AG04450 (cell line): ENCODE measurements around the gene MTHFD1L. TPM values are rescaled to one million over a fixed set of nuclear protein-coding genes. Genes with fewer than 3 reads are reported as not detected.

Source experiments
- CTCF ChIA-PET: fragments of 300-600, 350-600 bp; formaldehyde crosslinking; extraction: SDS; loops from one replicate; lab custom pipeline; 2022; ENCODE audit warnings: antibody characterized with exemption, inconsistent platforms; lab: Charles Lee
- POLR2A ChIA-PET: fragments of 350-600 bp; formaldehyde crosslinking; extraction: SDS; loops from one replicate; lab custom pipeline; 2021; ENCODE audit warnings: antibody characterized with exemption, inconsistent platforms; lab: Yijun Ruan, JAX
- DNase-seq: peaks from one replicate; pipeline ENCODE4 v3.0.0-alpha.2; 2011; ENCODE audit warnings: low read depth, low spot score
- H3K27ac ChIP-seq: one replicate; pipeline ENCODE4 v1.5.1; 2012; ENCODE audit warnings: low read depth, low read length, control low read depth
- H3K27me3 ChIP-seq: one replicate; pipeline ENCODE4 v1.6.0; 2012; ENCODE audit warnings: low read length; ENCODE audit not compliant: control insufficient read depth, insufficient read depth
- H3K4me3 ChIP-seq: 2 replicates; pipeline ENCODE4 v1.5.1; 2011; ENCODE audit warnings: mild to moderate bottlenecking, low read depth, low read length, control low read depth
- H3K9me3 ChIP-seq: 2 replicates; pipeline ENCODE4 v1.5.1; 2012; ENCODE audit warnings: low read length; ENCODE audit not compliant: control insufficient read depth, insufficient read depth
- polyA plus RNA-seq: library from polyadenylated mRNA; depleted of rRNA; stranded (reverse); fragments of >200 nt; gene quantifications from 2 replicates; pipeline ENCODE4 v1.2.3, GENCODE V29; 2011
- TF ChIP-seq, protein P1 (sequence below): IDR thresholded peaks from 2 replicates; pipeline ENCODE4 v1.5.1; 2011; ENCODE audit warnings: low read depth, low read length, control low read depth, inconsistent platforms

Gene MTHFD1L
- polyA plus RNA-seq, 1 experiment = 69.1 TPM

GRCh38 chr6:151063842-151064647 lies 198.5 kb downstream of the MTHFD1L start:
- TF ChIP-seq, protein P1, sequence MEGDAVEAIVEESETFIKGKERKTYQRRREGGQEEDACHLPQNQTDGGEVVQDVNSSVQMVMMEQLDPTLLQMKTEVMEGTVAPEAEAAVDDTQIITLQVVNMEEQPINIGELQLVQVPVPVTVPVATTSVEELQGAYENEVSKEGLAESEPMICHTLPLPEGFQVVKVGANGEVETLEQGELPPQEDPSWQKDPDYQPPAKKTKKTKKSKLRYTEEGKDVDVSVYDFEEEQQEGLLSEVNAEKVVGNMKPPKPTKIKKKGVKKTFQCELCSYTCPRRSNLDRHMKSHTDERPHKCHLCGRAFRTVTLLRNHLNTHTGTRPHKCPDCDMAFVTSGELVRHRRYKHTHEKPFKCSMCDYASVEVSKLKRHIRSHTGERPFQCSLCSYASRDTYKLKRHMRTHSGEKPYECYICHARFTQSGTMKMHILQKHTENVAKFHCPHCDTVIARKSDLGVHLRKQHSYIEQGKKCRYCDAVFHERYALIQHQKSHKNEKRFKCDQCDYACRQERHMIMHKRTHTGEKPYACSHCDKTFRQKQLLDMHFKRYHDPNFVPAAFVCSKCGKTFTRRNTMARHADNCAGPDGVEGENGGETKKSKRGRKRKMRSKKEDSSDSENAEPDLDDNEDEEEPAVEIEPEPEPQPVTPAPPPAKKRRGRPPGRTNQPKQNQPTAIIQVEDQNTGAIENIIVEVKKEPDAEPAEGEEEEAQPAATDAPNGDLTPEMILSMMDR = no peak
- H3K27ac ChIP-seq = no peak overlapping the region
- H3K9me3 ChIP-seq = no peaks in the 10 kb centered on the region
- ChIA-PET CTCF (interaction anchor here (1.3 to 3.5 kb wide), 2 partner anchors 49 to 260 kb away, joined by 4 to 14 read pairs; no protein-coding TSS in a partner anchor), POLR2A (no interaction called here)
- DNase-seq = no peak
- H3K4me3 ChIP-seq = no peak overlapping the region
- H3K27me3 ChIP-seq = no peaks in the 10 kb centered on the region

DNA sequence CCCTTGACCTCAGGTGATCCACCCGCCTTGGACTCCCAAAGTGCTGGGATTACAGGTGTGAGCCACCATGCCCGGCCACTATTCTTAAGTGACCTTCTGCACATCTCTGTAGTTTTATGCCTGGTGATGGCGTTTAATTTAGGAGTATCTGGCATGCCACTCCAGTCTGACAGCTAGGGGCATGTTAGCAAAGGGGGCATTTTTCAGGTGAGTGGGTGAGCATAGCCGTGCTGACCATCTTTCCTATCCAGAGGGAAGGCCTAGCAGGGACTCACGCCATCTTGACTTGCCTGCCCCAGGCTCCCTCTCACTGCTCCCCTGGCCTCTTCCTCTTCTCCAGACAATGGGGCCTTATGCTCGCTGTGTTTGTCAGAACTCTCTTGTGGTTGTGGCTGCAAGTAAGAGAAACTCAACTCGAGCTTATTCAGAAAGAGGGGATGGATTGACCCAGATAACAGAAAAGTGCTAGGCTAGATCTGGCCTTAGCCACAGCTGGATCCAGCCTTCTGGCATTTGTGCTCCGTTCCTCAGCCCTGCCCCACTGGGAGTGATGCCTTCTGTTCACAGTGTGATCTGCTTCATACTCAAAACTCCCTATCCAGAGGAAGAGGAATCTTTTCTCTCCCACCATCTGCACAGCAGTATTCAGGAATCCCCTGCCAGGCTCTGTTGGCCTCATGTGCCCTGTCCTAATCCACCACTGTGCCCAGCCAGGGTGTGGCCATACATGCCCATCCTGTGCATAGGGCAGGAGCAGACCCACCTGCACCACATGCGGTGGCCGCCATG lies 199.7 kb downstream of the MTHFD1L start:
- POLR2A ChIA-PET = interaction anchor here (0.6 kb wide), 1 partner anchor 339 kb away, joined by 4 read pairs; no protein-coding TSS in a partner anchor

GRCh38 chr6:151067684-151068596 lies 202.4 kb downstream of the MTHFD1L start:
- ChIA-PET CTCF (interaction anchor here (1.4 to 4.1 kb wide), 3 partner anchors 53 to 256 kb away, joined by 4 to 22 read pairs (median 16); no protein-coding TSS in a partner anchor), POLR2A (interaction anchor here (0.5 to 1.3 kb wide), 5 partner anchors 9 to 250 kb away, joined by 3 to 5 read pairs (median 5); no protein-coding TSS in a partner anchor)
- peak overlapping the region; percentile 94 for H3K27ac ChIP-seq
- TF ChIP-seq, protein P1 = no peak
- H3K4me3 ChIP-seq = no peak overlapping the region; the same call in 1 of the 2 replicates
- peak; percentile 83 for DNase-seq
- H3K9me3 ChIP-seq = no peaks in the 10 kb centered on the region
- no peaks in the 10 kb centered on the region for H3K27me3 ChIP-seq

More for the DNA sequence above, 199.7 kb downstream of the MTHFD1L start:
- no peak overlapping the region for H3K27ac ChIP-seq
- no peaks in the 10 kb centered on the region for H3K27me3 ChIP-seq
- TF ChIP-seq, protein P1 = no peak
- CTCF ChIA-PET = interaction anchor here (3.5 kb wide), 1 partner anchor 259 kb away, joined by 14 read pairs; no protein-coding TSS in a partner anchor
- H3K4me3 ChIP-seq = no peak overlapping the region
- DNase-seq = no peak
- H3K9me3 ChIP-seq = no peaks in the 10 kb centered on the region

GRCh38 chr6:151068761-151069312 lies 203.3 kb downstream of the MTHFD1L start:
- H3K27me3 ChIP-seq = no peaks in the 10 kb centered on the region
- CTCF ChIA-PET = interaction anchor here (3.0 to 4.1 kb wide), 2 partner anchors 54 to 256 kb away, joined by 16 to 22 read pairs; no protein-coding TSS in a partner anchor
- H3K4me3 ChIP-seq = no peak overlapping the region

More at GRCh38 chr6:151068761-151069312, 203.3 kb downstream of the MTHFD1L start:
- no peaks in the 10 kb centered on the region for H3K9me3 ChIP-seq
- POLR2A ChIA-PET = interaction anchor here (0.6 to 1.3 kb wide), 3 partner anchors 11 to 249 kb away, joined by 3 to 5 read pairs (median 3); no protein-coding TSS in a partner anchor
- TF ChIP-seq, protein P1 = no peak
- DNase-seq = no peak
- H3K27ac ChIP-seq = peak overlapping the region; percentile 94
